Aortic smooth muscle cell (primary cell): ENCODE results near the gene TASL. TPM values are rescaled to one million over a fixed set of nuclear protein-coding genes. Genes with fewer than 3 reads are reported as not detected.

Source experiments
- total RNA-seq: library from RNA; depleted of rRNA; stranded (reverse); fragments of >200 nt; gene quantifications from 2 replicates; pipeline ENCODE4 v1.2.3, GENCODE V29; 2014

Gene TASL, protein sequence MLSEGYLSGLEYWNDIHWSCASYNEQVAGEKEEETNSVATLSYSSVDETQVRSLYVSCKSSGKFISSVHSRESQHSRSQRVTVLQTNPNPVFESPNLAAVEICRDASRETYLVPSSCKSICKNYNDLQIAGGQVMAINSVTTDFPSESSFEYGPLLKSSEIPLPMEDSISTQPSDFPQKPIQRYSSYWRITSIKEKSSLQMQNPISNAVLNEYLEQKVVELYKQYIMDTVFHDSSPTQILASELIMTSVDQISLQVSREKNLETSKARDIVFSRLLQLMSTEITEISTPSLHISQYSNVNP
- not detected in 2 replicates for total RNA-seq

DNA sequence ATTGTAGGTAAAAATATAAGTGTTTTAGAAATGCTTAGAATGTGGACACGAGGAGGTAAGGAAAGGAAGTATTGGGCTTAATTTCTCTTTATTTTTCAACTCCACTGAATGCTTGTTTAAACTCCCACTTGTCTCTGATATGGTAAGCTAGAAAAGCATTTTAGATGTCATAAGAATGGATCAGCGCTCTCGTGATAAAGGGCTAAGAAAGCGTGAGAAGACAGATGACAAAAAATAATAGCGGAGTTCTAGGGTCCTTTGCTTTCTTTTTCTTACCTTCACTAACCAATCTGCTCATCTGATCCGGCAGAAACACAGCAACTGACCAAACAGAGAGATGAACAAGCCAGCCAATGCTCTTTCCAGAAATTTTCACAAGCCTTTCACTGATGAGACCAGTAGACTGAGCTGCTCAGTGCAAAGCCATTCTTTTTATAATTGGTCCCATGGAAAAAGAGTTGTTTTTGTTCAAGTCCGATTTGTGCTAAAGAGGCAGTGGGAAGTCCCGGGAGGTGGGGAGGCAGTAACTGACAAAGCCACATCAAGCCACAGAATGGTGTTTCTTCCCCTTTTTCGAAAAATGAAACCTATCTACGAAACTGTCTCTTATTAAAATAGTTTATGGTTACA lies at the start of gene TASL:
Gene TASL, minus strand, starts transcription at position 405 of the 630 bp plus-strand sequence. CDS start 17,411 bp downstream, outside the sequence.

Other genes with a start within 250 kb of the TASL start
- gene GK, start 75.7 kb upstream of the TASL start, total RNA-seq = 5.5 and 11.1 TPM in 2 replicates